GM12872 (cell line): ENCODE data around the gene BBX.

Experiments used
- CTCF ChIP-seq: IDR thresholded peaks from 3 replicates; pipeline ENCODE4 v1.5.1; 2011; ENCODE audit warnings: low read depth, mild to moderate bottlenecking, low read length, moderate library complexity; ENCODE audit not compliant: insufficient read depth

Gene BBX

GRCh38 chr3:107506458-107506857 is 16.3 kb upstream of the BBX start:
- no peak for TF ChIP-seq CTCF

GRCh38 chr3:107508331-107508730 is 14.4 kb upstream of the BBX start:
- TF ChIP-seq CTCF = no peak

GRCh38 chr3:107512108-107512507 is 10.7 kb upstream of the BBX start:
- no peak for TF ChIP-seq CTCF

- no peak for TF ChIP-seq CTCF
Measured at GRCh38 chr3:107514453-107514852, 8.3 kb upstream of the BBX start.

- no peak for TF ChIP-seq CTCF
Measured at GRCh38 chr3:107516475-107516874, 6.3 kb upstream of the BBX start.

GRCh38 chr3:107520535-107520934 is 2.2 kb upstream of the BBX start:
- no peak for TF ChIP-seq CTCF

GRCh38 chr3:107521469-107522059 is 1.2 kb upstream of the BBX start:
- no peak for TF ChIP-seq CTCF

GRCh38 chr3:107523289-107523538 is 452 bp downstream of the BBX start:
- TF ChIP-seq CTCF = no peak
